ENCODE results near the gene TEX51. TPM values are rescaled to one million over a fixed set of nuclear protein-coding genes. Genes with fewer than 3 reads are reported as not detected.

The TEX51 gene
- total RNA-seq, 1 donor from 2014 or later: not detected

Other genes starting within 250 kb of the TEX51 start
- gene GYPC, start 242.7 kb upstream of the TEX51 start, total RNA-seq: 238 TPM
- 597 TPM for gene BIN1, start 208.3 kb downstream of the TEX51 start, total RNA-seq